H9 (cell line): Measurements from ENCODE around the gene ANKRD16. TPM values are rescaled to one million over a fixed set of nuclear protein-coding genes. Genes with fewer than 3 reads are reported as not detected.

ENCODE experiments used
- DNase-seq: peaks from one replicate; pipeline ENCODE4 v3.0.0-alpha.2; 2017
- H2AFZ ChIP-seq: one replicate; pipeline ENCODE4 v1.6.1; 2013; ENCODE audit warnings: mild to moderate bottlenecking, low read length, control low read depth, moderate library complexity
- H2AK5ac ChIP-seq: 2 replicates; pipeline ENCODE4 v1.6.1; 2013; ENCODE audit warnings: low read length, control low read depth, mixed read lengths; ENCODE audit not compliant: insufficient read length
- H2BK120ac ChIP-seq: one replicate; pipeline ENCODE4 v1.6.1; 2013; ENCODE audit warnings: low read depth, mild to moderate bottlenecking, low read length, control low read depth, inconsistent platforms; ENCODE audit not compliant: poor library complexity, severe bottlenecking
- H2BK12ac ChIP-seq: 2 replicates; pipeline ENCODE4 v1.6.1; 2013; ENCODE audit warnings: low read length, control low read depth, mixed read lengths, low read depth; ENCODE audit not compliant: insufficient read length
- H2BK15ac ChIP-seq: 2 replicates; pipeline ENCODE4 v1.6.1; 2013; ENCODE audit warnings: low read depth, low read length, control low read depth
- H2BK20ac ChIP-seq: one replicate; pipeline ENCODE4 v1.6.1; 2013; ENCODE audit warnings: low read depth, mild to moderate bottlenecking, low read length, control low read depth, inconsistent platforms; ENCODE audit not compliant: poor library complexity, severe bottlenecking
- H2BK5ac ChIP-seq: 2 replicates; pipeline ENCODE4 v1.6.1; 2013; ENCODE audit warnings: low read length, control low read depth, mixed read lengths; ENCODE audit not compliant: insufficient read length
- H3K14ac ChIP-seq: 2 replicates; pipeline ENCODE4 v1.6.1; 2013; ENCODE audit warnings: low read length, control low read depth; ENCODE audit not compliant: insufficient read depth
- H3K18ac ChIP-seq: 2 replicates; pipeline ENCODE4 v1.6.1; 2013; ENCODE audit warnings: low read depth, mild to moderate bottlenecking, mixed read lengths, low read length, control low read depth; ENCODE audit not compliant: insufficient read length
- H3K23ac ChIP-seq: 2 replicates; pipeline ENCODE4 v1.6.1; 2013; ENCODE audit warnings: low read length, control low read depth, mixed read lengths, low read depth; ENCODE audit not compliant: insufficient read length
- H3K23me2 ChIP-seq: 2 replicates; pipeline ENCODE4 v1.6.1; 2013; ENCODE audit warnings: low read depth, mild to moderate bottlenecking, mixed read lengths, low read length, control low read depth; ENCODE audit not compliant: insufficient read length, poor library complexity, severe bottlenecking
- H3K27ac ChIP-seq: 2 replicates; pipeline ENCODE4 v1.5.1; 2013; ENCODE audit warnings: low read length, control low read depth, mixed read lengths, low read depth; ENCODE audit not compliant: insufficient read length
- H3K27me3 ChIP-seq: 2 replicates; pipeline ENCODE4 v1.6.1; 2013; ENCODE audit warnings: low read length, control low read depth, inconsistent platforms; ENCODE audit not compliant: insufficient read depth
- H3K4ac ChIP-seq: 2 replicates; pipeline ENCODE4 v1.6.1; 2013; ENCODE audit warnings: low read depth, mild to moderate bottlenecking, control low read depth, inconsistent platforms, low read length, moderate library complexity
- H3K4me1 ChIP-seq: 2 replicates; pipeline ENCODE4 v1.6.1; 2013; ENCODE audit warnings: low read length, control low read depth, inconsistent platforms; ENCODE audit not compliant: insufficient read depth
- H3K4me2 ChIP-seq: 2 replicates; pipeline ENCODE4 v1.6.1; 2013; ENCODE audit warnings: low read length, control low read depth, mixed read lengths; ENCODE audit not compliant: insufficient read length, insufficient read depth
- H3K56ac ChIP-seq: 2 replicates; pipeline ENCODE4 v1.6.1; 2013; ENCODE audit warnings: low read depth, mild to moderate bottlenecking, mixed read lengths, low read length, control low read depth; ENCODE audit not compliant: insufficient read length
- H3K79me1 ChIP-seq: 2 replicates; pipeline ENCODE4 v1.6.1; 2013; ENCODE audit warnings: low read depth, mild to moderate bottlenecking, moderate library complexity, low read length, control low read depth, inconsistent platforms; ENCODE audit not compliant: insufficient read depth, poor library complexity, severe bottlenecking
- H3K79me2 ChIP-seq: 2 replicates; pipeline ENCODE4 v1.6.1; 2013; ENCODE audit warnings: low read length, control low read depth, inconsistent platforms; ENCODE audit not compliant: insufficient read depth
- H3K9ac ChIP-seq: 2 replicates; pipeline ENCODE4 v1.6.1; 2013; ENCODE audit warnings: low read length, control low read depth, mixed read lengths; ENCODE audit not compliant: insufficient read length; ENCODE audit errors: extremely low read depth
- H3K9me3 ChIP-seq: one replicate; pipeline ENCODE4 v1.6.1; 2013; ENCODE audit warnings: low read depth, low read length, inconsistent platforms; ENCODE audit not compliant: control insufficient read depth
- H3T11ph ChIP-seq: one replicate; pipeline ENCODE4 v1.6.1; 2013; ENCODE audit warnings: mild to moderate bottlenecking, low read length, control low read depth, inconsistent platforms
- H4K20me1 ChIP-seq: one replicate; pipeline ENCODE4 v1.6.1; 2013; ENCODE audit not compliant: control insufficient read depth, insufficient read length, insufficient read depth
- H4K5ac ChIP-seq: 2 replicates; pipeline ENCODE4 v1.6.1; 2013; ENCODE audit warnings: low read depth, mild to moderate bottlenecking, mixed read lengths, low read length, control low read depth; ENCODE audit not compliant: insufficient read length
- H4K8ac ChIP-seq: replicated peaks from 2 replicates; pipeline ENCODE4 v1.6.1; 2013; ENCODE audit warnings: low read length, control low read depth, mixed read lengths, low read depth; ENCODE audit not compliant: insufficient read length
- H4K91ac ChIP-seq: 2 replicates; pipeline ENCODE4 v1.6.1; 2013; ENCODE audit warnings: low read depth, mild to moderate bottlenecking, moderate library complexity, mixed read lengths, low read length, control low read depth; ENCODE audit not compliant: insufficient read length
- H3K27ac Mint-ChIP-seq, 3 experiments: 2 replicates in 2 of 3; 3 replicates in 1 of 3; pipeline ENCODE4 v1.8.0; 2020 to 2021; ENCODE audit warnings: mixed read lengths in 3 of 3, mild to moderate bottlenecking in 1 of 3, moderate library complexity in 1 of 3
- H3K27me3 Mint-ChIP-seq: 2 replicates; pipeline ENCODE4 v1.8.0; 2021; ENCODE audit warnings: low read depth, mild to moderate bottlenecking, moderate library complexity, mixed read lengths
- H3K36me3 Mint-ChIP-seq, 3 experiments: 2 replicates in 2 of 3; 3 replicates in 1 of 3; pipeline ENCODE4 v1.8.0; 2020 to 2021; ENCODE audit warnings: low read depth in 3 of 3, mixed read lengths in 3 of 3; ENCODE audit not compliant: insufficient read depth in 1 of 3
- H3K4me1 Mint-ChIP-seq, 2 experiments: 2 replicates each; pipeline ENCODE4 v1.8.0; 2020; ENCODE audit warnings: mixed read lengths in 2 of 2
- H3K4me3 Mint-ChIP-seq, 2 experiments: 2 replicates in 1 of 2; 3 replicates in 1 of 2; pipeline ENCODE4 v1.8.0; 2020 to 2021; ENCODE audit warnings: mild to moderate bottlenecking in 2 of 2, mixed read lengths in 2 of 2, moderate library complexity in 1 of 2
- H3K9me3 Mint-ChIP-seq, 2 experiments: 2 replicates in 1 of 2; 3 replicates in 1 of 2; pipeline ENCODE4 v1.8.0; 2020; ENCODE audit warnings: mild to moderate bottlenecking in 2 of 2, mixed read lengths in 2 of 2, moderate library complexity in 1 of 2
- WGBS: extraction: QIAGEN DNeasy Blood & Tissue Kit; methylation state at CpG from one replicate; pipeline ENCODE4 v1.1.7; 2013; ENCODE audit warnings: missing lambda C conversion rate, low lambda C conversion rate, mixed read lengths; ENCODE audit not compliant: insufficient read length; ENCODE audit errors: extremely low coverage; 5-methylcytosine and 5-hydroxymethylcytosine counted together
- total RNA-seq: library from RNA; stranded (reverse); gene quantifications from 2 replicates; pipeline ENCODE4 v1.2.1, GENCODE V29; 2021
- TF ChIP-seq, protein P1 (sequence below): fragments of 200-600 bp; sonication (generic); conservative IDR thresholded peaks from 3 replicates; pipeline ENCODE4 v1.8.0; 2021; ENCODE audit warnings: antibody characterized with exemption, mild to moderate bottlenecking

ANKRD16 gene
- total RNA-seq, 1 experiment from 2014 or later, result 11.4 TPM

DNA sequence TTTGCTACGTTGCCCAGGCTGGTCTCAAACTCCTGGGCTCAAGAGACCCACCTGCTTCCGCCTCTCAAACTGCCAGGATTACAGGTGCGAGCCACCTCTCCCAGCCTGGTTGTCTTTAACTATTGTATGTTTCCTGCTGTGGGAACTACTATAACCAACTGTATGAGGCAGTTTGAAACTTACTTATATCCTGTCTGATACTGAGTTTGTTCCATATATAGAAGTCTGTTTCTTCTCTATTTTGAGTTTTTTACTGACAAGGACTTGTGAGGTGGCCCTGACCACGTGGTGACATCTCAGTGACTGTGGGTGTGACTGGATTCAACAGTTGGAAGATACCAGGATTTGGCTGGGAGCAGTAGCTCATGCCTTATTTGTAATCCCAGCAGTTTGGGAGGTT is 14.5 kb upstream of the ANKRD16 start:
- no peak for DNase-seq
- Histone ChIP-seq H3K56ac (no peak overlapping the region), H2BK5ac (no peak overlapping the region), H3K4me1 (no peaks in the 10 kb centered on the region), H3K23me2 (no peaks in the 10 kb centered on the region), H4K91ac (no peak overlapping the region), H4K5ac (no peak overlapping the region), H2BK20ac (no peak overlapping the region), H2AK5ac (no peak overlapping the region), H3K23ac (no peak overlapping the region), H3K79me1 (no peaks in the 10 kb centered on the region), H3T11ph (no peak overlapping the region), H2AFZ (no peak overlapping the region), H3K9ac (no peak overlapping the region), H3K27ac (no peak overlapping the region), H2BK15ac (no peak overlapping the region), H3K9me3 (no peaks in the 10 kb centered on the region), H3K18ac (no peak overlapping the region), H2BK120ac (no peak overlapping the region), H4K20me1 (no peaks in the 10 kb centered on the region), H4K8ac (no peak overlapping the region), H3K27me3 (no peaks in the 10 kb centered on the region), H3K4me2 (no peak overlapping the region), H2BK12ac (no peak overlapping the region), H3K79me2 (no peaks in the 10 kb centered on the region; the same call in 1 of the 2 replicates), H3K14ac (no peak overlapping the region), H3K4ac (no peak overlapping the region)
- Mint-ChIP-seq H3K9me3 (no peaks in the 10 kb centered on the region), H3K4me3 (no peak overlapping the region), H3K36me3 (peaks cover 17 to 46% (median 38%) of the 10 kb centered on the region in 3 experiments; a peak in 6 of 7 replicates), H3K27ac (no peak overlapping the region; a peak in 1 of 7 replicates), H3K27me3 (no peaks in the 10 kb centered on the region), H3K4me1 (no peaks in the 10 kb centered on the region)
- WGBS, result no CpG with 5 or more reads among the region's 4 CpGs
- TF ChIP-seq, protein P1, sequence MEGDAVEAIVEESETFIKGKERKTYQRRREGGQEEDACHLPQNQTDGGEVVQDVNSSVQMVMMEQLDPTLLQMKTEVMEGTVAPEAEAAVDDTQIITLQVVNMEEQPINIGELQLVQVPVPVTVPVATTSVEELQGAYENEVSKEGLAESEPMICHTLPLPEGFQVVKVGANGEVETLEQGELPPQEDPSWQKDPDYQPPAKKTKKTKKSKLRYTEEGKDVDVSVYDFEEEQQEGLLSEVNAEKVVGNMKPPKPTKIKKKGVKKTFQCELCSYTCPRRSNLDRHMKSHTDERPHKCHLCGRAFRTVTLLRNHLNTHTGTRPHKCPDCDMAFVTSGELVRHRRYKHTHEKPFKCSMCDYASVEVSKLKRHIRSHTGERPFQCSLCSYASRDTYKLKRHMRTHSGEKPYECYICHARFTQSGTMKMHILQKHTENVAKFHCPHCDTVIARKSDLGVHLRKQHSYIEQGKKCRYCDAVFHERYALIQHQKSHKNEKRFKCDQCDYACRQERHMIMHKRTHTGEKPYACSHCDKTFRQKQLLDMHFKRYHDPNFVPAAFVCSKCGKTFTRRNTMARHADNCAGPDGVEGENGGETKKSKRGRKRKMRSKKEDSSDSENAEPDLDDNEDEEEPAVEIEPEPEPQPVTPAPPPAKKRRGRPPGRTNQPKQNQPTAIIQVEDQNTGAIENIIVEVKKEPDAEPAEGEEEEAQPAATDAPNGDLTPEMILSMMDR, result no peak
